Testis (tissue), 3 donors: ENCODE results near the gene ALK. TPM values are rescaled to one million over a fixed set of nuclear protein-coding genes. Genes with fewer than 3 reads are reported as not detected.

Experiments used
- DNase-seq: peaks from one replicate; pipeline ENCODE4 v3.0.0-alpha.2; 2019
- H3K27ac ChIP-seq, 2 donors: fragments of 200-600 bp; sonication (generic); one replicate each; pipeline ENCODE4 v1.5.1; 2019
- H3K27me3 ChIP-seq: fragments of 200-600 bp; sonication (generic); one replicate; pipeline ENCODE4 v1.5.1; 2019
- H3K36me3 ChIP-seq: fragments of 200-600 bp; sonication (generic); one replicate; pipeline ENCODE4 v1.5.1; 2017; ENCODE audit warnings: low read depth; ENCODE audit errors: missing control alignments
- H3K4me1 ChIP-seq: fragments of 200-600 bp; sonication (generic); one replicate; pipeline ENCODE4 v1.5.1; 2019
- H3K4me3 ChIP-seq, 2 donors: fragments of 200-600 bp; sonication (generic); one replicate each; pipeline ENCODE4 v1.5.1; 2017 to 2019
- H3K9me3 ChIP-seq: fragments of 200-600 bp; sonication (generic); one replicate; pipeline ENCODE4 v1.5.1; 2017
- POLR2A ChIP-seq: fragments of 450-650 bp; IDR thresholded peaks from one replicate; pipeline ENCODE4 v1.6.1; 2017; ENCODE audit warnings: antibody characterized with exemption, mild to moderate bottlenecking, moderate library complexity
- WGBS, 2 donors: methylation state at CpG; one replicate each; pipeline ENCODE4 v1.1.5; 2018; 5-methylcytosine and 5-hydroxymethylcytosine counted together
- intact Hi-C: fragments of 100-400 bp; cut with DNase I; formaldehyde crosslinking; loops from one replicate; pipeline ENCODE4 v1.15.1; 2023; ENCODE audit warnings: low total_unique reads
- polyA plus RNA-seq: library from polyadenylated mRNA; stranded (reverse); fragments of 350-450 nt; fragmentation: Illumina TruSeq; extraction: RNeasy Lipid Tissue Mini Kit (QIAGEN cat#74804); gene quantifications from one replicate; pipeline ENCODE4 v1.2.3, GENCODE V29; 2014; ENCODE audit warnings: low read depth, low replicate concordance; ENCODE audit not compliant: insufficient read depth
- total RNA-seq, 2 donors: library from RNA; depleted of rRNA; stranded (reverse); fragments of >200 nt; gene quantifications; one replicate each; pipeline ENCODE4 v1.2.3, GENCODE V29; 2016
- TF ChIP-seq, protein P1 (sequence below), 3 experiments: fragments of 450-650 bp in 2 of 3; fragments of 200-600 bp in 1 of 3; sonication (generic) in 1 of 3; IDR thresholded peaks; one replicate each; pipeline ENCODE4 v1.5.1; 2016 to 2019; ENCODE audit warnings: antibody characterized with exemption in 3 of 3, mild to moderate bottlenecking in 2 of 3, moderate library complexity in 1 of 3

Gene ALK
- total and polyA plus RNA-seq, 3 donors from 2014 or later, result 2.1 to 3.8 (median 3.8) TPM

DNA sequence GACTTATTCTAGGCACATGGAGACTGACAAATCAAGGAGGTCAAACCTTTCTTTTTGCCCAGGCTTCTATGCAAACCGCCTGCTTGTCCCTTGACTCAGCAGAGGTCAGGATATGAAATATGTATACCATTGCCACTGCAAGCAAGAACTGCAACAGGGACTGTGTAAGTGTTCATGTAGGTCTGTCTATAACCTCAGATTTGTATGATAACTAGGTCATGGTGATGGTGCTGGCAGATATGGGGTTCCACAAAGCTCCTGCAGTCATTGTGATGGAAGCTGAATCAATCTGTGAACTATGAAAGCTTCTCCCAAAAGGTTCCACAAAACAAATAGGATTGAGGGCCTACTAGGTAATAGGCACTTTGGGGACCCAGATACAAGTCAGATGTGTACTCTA lies 489.9 kb downstream of the ALK start:
- H3K27me3 ChIP-seq, result no peaks in the 10 kb centered on the region
- no peaks in the 10 kb centered on the region for H3K4me1 ChIP-seq

DNA sequence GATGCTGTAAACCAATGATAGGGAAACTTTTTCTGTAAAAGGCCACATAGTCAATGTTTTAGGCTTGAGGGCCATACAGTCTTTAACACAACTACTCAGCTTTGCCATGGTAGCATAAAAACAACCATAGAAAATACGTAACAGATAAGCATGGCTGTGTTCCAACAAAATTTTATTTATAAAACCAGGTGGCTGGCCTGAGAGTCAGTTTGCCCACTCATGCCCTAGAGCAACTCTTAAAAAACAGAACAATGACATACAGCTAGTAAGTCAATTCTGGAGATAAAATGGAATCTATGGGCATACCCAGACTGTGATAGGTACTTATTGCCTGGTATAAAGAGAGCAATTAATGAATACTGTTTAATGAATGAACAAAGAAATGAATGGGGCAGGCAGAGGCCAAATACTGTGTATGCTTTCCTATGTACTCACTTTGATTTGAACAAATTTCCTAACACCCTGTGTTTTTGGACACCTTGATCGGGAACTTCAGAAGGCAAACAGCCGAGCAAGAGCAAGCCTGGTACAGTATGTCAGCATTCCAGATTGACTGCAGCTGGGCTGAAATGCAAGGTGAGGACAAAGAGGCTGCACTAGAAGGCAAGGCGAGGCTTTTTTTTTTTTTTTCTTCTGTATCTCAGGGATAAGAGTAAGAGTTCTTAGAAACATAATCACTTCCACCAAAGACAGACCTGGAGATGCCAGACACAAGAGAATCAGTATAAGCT lies 490.8 kb downstream of the ALK start:
- no peak for TF ChIP-seq POLR2A
- TF ChIP-seq, protein P1, sequence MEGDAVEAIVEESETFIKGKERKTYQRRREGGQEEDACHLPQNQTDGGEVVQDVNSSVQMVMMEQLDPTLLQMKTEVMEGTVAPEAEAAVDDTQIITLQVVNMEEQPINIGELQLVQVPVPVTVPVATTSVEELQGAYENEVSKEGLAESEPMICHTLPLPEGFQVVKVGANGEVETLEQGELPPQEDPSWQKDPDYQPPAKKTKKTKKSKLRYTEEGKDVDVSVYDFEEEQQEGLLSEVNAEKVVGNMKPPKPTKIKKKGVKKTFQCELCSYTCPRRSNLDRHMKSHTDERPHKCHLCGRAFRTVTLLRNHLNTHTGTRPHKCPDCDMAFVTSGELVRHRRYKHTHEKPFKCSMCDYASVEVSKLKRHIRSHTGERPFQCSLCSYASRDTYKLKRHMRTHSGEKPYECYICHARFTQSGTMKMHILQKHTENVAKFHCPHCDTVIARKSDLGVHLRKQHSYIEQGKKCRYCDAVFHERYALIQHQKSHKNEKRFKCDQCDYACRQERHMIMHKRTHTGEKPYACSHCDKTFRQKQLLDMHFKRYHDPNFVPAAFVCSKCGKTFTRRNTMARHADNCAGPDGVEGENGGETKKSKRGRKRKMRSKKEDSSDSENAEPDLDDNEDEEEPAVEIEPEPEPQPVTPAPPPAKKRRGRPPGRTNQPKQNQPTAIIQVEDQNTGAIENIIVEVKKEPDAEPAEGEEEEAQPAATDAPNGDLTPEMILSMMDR (IDR thresholded peaks at IDR 0.05), result no peak
- Histone ChIP-seq H3K36me3 (no peaks in the 10 kb centered on the region), H3K27ac (no peak overlapping the region), H3K4me3 (no peak overlapping the region), H3K4me1 (no peaks in the 10 kb centered on the region), H3K27me3 (no peaks in the 10 kb centered on the region), H3K9me3 (no peaks in the 10 kb centered on the region)
- WGBS, 2 donors, result 72 to 75% methylated on average over 4 of the region's 4 CpGs
- intact Hi-C loops, result no loop called here
- no peak for DNase-seq

More for the DNA sequence above, 489.9 kb downstream of the ALK start:
- no peak for TF ChIP-seq POLR2A
- TF ChIP-seq, protein P1 (IDR thresholded peaks at IDR 0.05), result no peak
- no peaks in the 10 kb centered on the region for H3K36me3 ChIP-seq
- no peaks in the 10 kb centered on the region for H3K9me3 ChIP-seq
- no peak overlapping the region for H3K27ac ChIP-seq
- no peak for DNase-seq
- intact Hi-C loops, result no loop called here
- 90 to 97% methylated on average over 1 of the region's 1 CpG for WGBS, 2 donors
- H3K4me3 ChIP-seq, result no peak overlapping the region

GRCh38 chr2:29426354-29426753 lies 495.0 kb downstream of the ALK start:
- peaks cover 3% of the 10 kb centered on the region for H3K4me1 ChIP-seq
- no peaks in the 10 kb centered on the region for H3K27me3 ChIP-seq
- TF ChIP-seq, protein P1 (IDR thresholded peaks at IDR 0.05), result no peak
- no peak for TF ChIP-seq POLR2A
- H3K36me3 ChIP-seq, result no peaks in the 10 kb centered on the region
- DNase-seq, result no peak
- H3K4me3 ChIP-seq, result no peak overlapping the region
- H3K9me3 ChIP-seq, result no peaks in the 10 kb centered on the region
- intact Hi-C loops, result no loop called here
- no peak overlapping the region for H3K27ac ChIP-seq

- H3K27ac ChIP-seq, result no peak overlapping the region
- 95 to 97% methylated on average over 1 of the region's 1 CpG for WGBS, 2 donors
Measured at GRCh38 chr2:29425866-29426265, 495.5 kb downstream of the ALK start.

More at GRCh38 chr2:29425866-29426265, 495.5 kb downstream of the ALK start:
- intact Hi-C loops, result no loop called here
- Histone ChIP-seq H3K4me1 (peaks cover 8% of the 10 kb centered on the region), H3K9me3 (no peaks in the 10 kb centered on the region), H3K27me3 (no peaks in the 10 kb centered on the region), H3K36me3 (no peaks in the 10 kb centered on the region), H3K4me3 (no peak overlapping the region)
- DNase-seq, result no peak
- TF ChIP-seq, protein P1 (IDR thresholded peaks at IDR 0.05), result no peak
- no peak for TF ChIP-seq POLR2A
